Mucosa of descending colon (tissue), 3 donors: ENCODE data around the gene POU2F1. TPM values are rescaled to one million over a fixed set of nuclear protein-coding genes. Genes with fewer than 3 reads are reported as not detected.

ENCODE experiments used
- ATAC-seq: fragments of 200-7000 bp; cut with Tn5 transposase; one replicate; pipeline ENCODE4 v1.9.1; 2020; ENCODE audit warnings: mild to moderate bottlenecking, moderate library complexity
- DNase-seq, 3 donors: peaks; one replicate each; pipeline ENCODE4 v3.0.0-alpha.2; 2020
- H3K36me3 ChIP-seq: fragments of 200-600 bp; one replicate; pipeline ENCODE4 v1.8.0; 2021; ENCODE audit warnings: low read depth, mild to moderate bottlenecking
- H3K4me1 ChIP-seq: fragments of 200-600 bp; one replicate; pipeline ENCODE4 v1.8.0; 2021; ENCODE audit warnings: low read depth, mild to moderate bottlenecking
- H3K4me3 ChIP-seq: fragments of 200-600 bp; one replicate; pipeline ENCODE4 v1.8.0; 2021; ENCODE audit warnings: mild to moderate bottlenecking
- H3K9me3 ChIP-seq: fragments of 200-600 bp; one replicate; pipeline ENCODE4 v1.8.0; 2021; ENCODE audit warnings: mild to moderate bottlenecking
- intact Hi-C, 2 donors: fragments of 100-400 bp; cut with DNase I in 1 of 2; cut with micrococcal nuclease in 1 of 2; formaldehyde crosslinking; loops; one replicate each; pipeline versions ENCODE4 v1.11.0 to v1.11.1; 2022; cut with DNase I, micrococcal nuclease
- total RNA-seq, 3 donors: library from RNA; stranded (reverse); fragmentation: NEBNext Ultra II Directional in 2 of 3; extraction: Animal tissue kit (Norgen Biotek cat#: 25700) in 2 of 3; gene quantifications; one replicate each; pipeline versions ENCODE4 v1.2.1 to v1.2.4, GENCODE V29; 2021 to 2023
- TF ChIP-seq, protein P1 (sequence below): fragments of 200-600 bp; IDR thresholded peaks from one replicate; pipeline ENCODE4 v1.8.0; 2022; ENCODE audit warnings: antibody characterized with exemption, mild to moderate bottlenecking
- donor health status: DM: no; HTN: no; CAD: no; lungs with moderate emphysema.
- donor health status: DM: no; HTN: no; CAD: no.
- donor health status: DM: no; HTN: yes; CAD: no.

POU2F1 gene
- total RNA-seq, 3 donors from 2014 or later, result 16.9 to 18.5 (median 18.0) TPM

GRCh38 chr1:167360120-167360519, 139.4 kb downstream of the POU2F1 start:
- intact Hi-C loops, result no loop called here
- TF ChIP-seq, protein P1, sequence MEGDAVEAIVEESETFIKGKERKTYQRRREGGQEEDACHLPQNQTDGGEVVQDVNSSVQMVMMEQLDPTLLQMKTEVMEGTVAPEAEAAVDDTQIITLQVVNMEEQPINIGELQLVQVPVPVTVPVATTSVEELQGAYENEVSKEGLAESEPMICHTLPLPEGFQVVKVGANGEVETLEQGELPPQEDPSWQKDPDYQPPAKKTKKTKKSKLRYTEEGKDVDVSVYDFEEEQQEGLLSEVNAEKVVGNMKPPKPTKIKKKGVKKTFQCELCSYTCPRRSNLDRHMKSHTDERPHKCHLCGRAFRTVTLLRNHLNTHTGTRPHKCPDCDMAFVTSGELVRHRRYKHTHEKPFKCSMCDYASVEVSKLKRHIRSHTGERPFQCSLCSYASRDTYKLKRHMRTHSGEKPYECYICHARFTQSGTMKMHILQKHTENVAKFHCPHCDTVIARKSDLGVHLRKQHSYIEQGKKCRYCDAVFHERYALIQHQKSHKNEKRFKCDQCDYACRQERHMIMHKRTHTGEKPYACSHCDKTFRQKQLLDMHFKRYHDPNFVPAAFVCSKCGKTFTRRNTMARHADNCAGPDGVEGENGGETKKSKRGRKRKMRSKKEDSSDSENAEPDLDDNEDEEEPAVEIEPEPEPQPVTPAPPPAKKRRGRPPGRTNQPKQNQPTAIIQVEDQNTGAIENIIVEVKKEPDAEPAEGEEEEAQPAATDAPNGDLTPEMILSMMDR, result no peak
- no peak for DNase-seq

DNA sequence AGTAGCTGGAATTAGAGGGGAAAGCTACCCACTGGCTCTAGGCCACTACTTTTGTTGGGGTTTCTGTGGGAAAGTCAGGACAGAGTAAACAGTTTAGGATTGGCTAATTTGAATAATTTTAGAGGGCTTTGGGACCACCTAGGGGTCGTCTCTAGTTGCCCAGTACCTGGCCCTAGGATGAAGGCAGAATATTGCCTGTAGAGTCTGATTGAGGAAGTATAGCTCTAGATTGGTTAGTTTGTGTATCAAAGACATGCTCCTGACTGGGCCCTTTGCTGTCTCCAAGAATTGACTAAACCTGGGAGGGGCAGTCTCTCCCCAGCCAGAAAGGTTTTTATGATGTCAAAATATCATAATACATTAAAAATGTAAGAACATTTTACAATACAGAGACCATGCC, 142.0 kb downstream of the POU2F1 start:
- no peaks in the 10 kb centered on the region for H3K9me3 ChIP-seq
- H3K4me3 ChIP-seq, result no peak overlapping the region
- H3K4me1 ChIP-seq, result no peaks in the 10 kb centered on the region
- ATAC-seq, result no peak
- no peaks in the 10 kb centered on the region for H3K36me3 ChIP-seq
- no peak for DNase-seq
- intact Hi-C loops, result no loop called here
- TF ChIP-seq, protein P1, result no peak

More at GRCh38 chr1:167360120-167360519, 139.4 kb downstream of the POU2F1 start:
- no peaks in the 10 kb centered on the region for H3K36me3 ChIP-seq
- no peaks in the 10 kb centered on the region for H3K4me1 ChIP-seq
- no peaks in the 10 kb centered on the region for H3K9me3 ChIP-seq
- no peak overlapping the region for H3K4me3 ChIP-seq
- no peak for ATAC-seq

- intact Hi-C loops, result no loop called here
- DNase-seq (no peak), ATAC-seq (no peak)
- no peaks in the 10 kb centered on the region for H3K4me1 ChIP-seq
- H3K9me3 ChIP-seq, result no peaks in the 10 kb centered on the region
- H3K36me3 ChIP-seq, result no peaks in the 10 kb centered on the region
- no peak overlapping the region for H3K4me3 ChIP-seq
- TF ChIP-seq, protein P1, result no peak
Observed at GRCh38 chr1:167364826-167365225, 144.1 kb downstream of the POU2F1 start.

DNA sequence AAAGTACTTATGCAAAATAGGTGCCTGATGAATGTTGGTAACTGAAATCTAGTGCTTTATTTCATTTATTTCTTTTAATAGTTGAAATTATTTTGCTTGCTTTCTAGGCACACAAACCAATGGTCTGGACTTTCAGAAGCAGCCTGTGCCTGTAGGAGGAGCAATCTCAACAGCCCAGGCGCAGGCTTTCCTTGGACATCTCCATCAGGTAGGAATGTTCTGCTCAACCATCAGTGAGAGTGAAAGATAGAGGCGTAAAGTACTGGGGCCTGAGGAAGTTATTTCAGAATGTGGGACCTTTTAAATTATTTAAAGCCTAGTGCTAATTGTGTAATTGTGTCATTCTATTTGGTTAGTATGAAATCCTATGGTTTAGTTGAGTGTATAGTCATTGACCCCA, 144.7 kb downstream of the POU2F1 start:
- ATAC-seq (no peak), DNase-seq (no peak)
- no peaks in the 10 kb centered on the region for H3K4me1 ChIP-seq
- TF ChIP-seq, protein P1, result no peak
- H3K36me3 ChIP-seq, result no peaks in the 10 kb centered on the region
- no peak overlapping the region for H3K4me3 ChIP-seq
- no peaks in the 10 kb centered on the region for H3K9me3 ChIP-seq
- intact Hi-C loops, result no loop called here

GRCh38 chr1:167367705-167368104, 147.0 kb downstream of the POU2F1 start:
- H3K9me3 ChIP-seq, result no peaks in the 10 kb centered on the region
- no peak overlapping the region for H3K4me3 ChIP-seq
- no peaks in the 10 kb centered on the region for H3K4me1 ChIP-seq
- H3K36me3 ChIP-seq, result no peaks in the 10 kb centered on the region
- DNase-seq, result no peak
- TF ChIP-seq, protein P1, result no peak
- intact Hi-C loops, result no loop called here
- ATAC-seq, result no peak

DNA sequence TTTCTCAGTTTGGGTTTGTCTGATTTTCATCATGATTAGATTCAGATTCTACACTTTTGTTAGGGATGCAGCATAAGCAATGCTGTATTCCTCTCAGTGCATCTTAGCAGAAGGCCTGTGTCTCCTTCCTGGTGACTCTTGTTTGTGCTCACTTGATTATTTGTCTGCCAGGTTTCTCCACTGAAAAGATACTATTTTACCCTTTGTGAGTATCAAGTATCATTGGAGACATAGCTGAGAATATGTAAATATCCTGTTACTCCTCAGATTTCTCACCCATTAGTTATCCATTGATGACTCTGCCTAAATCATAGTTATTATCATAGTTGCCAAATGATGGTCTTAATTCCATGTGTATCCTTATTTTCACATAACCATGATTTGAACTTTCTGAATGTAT, 148.5 kb downstream of the POU2F1 start:
- DNase-seq, result no peak
- Histone ChIP-seq H3K9me3 (no peaks in the 10 kb centered on the region), H3K4me3 (no peak overlapping the region), H3K4me1 (no peaks in the 10 kb centered on the region), H3K36me3 (no peaks in the 10 kb centered on the region)
- TF ChIP-seq, protein P1, result no peak
- no peak for ATAC-seq
- intact Hi-C loops, result no loop called here
